PFSK-1 (cell line): ENCODE data around the gene UMODL1.

ENCODE experiments used
- POLR2AphosphoS5 ChIP-seq: IDR thresholded peaks from 2 replicates; pipeline ENCODE4 v1.6.1; 2012; ENCODE audit warnings: low read depth, mild to moderate bottlenecking, control low read depth, low read length, moderate library complexity
- REST ChIP-seq, 2 experiments: IDR thresholded peaks; 2 replicates each; pipeline versions ENCODE4 v1.6.1 to v1.8.0; 2011 to 2012; ENCODE audit warnings: low read depth in 2 of 2, low read length in 2 of 2, control low read depth in 1 of 2, inconsistent platforms in 1 of 2, mild to moderate bottlenecking in 1 of 2, moderate library complexity in 1 of 2; ENCODE audit not compliant: insufficient read depth in 1 of 2
- TAF1 ChIP-seq: IDR thresholded peaks from 2 replicates; pipeline ENCODE4 v1.6.1; 2012; ENCODE audit warnings: low read length, control low read depth, borderline replicate concordance; ENCODE audit not compliant: insufficient read depth

- TF ChIP-seq TAF1 (no peak), REST (IDR thresholded peaks at IDR 0.05; ENCODE audit: insufficient read depth in 1 of 2, low read depth in 2 of 2, low read length in 2 of 2) (no peak), POLR2AphosphoS5 (no peak)
These were observed 53.9 kb downstream of the UMODL1 start for GRCh38 chr21:42124826-42125570.
